Neural cell (in vitro differentiated cells): Measurements from ENCODE around the gene FSIP1. TPM values are rescaled to one million over a fixed set of nuclear protein-coding genes. Genes with fewer than 3 reads are reported as not detected.

Experiments
- H2AFZ ChIP-seq: fragments of 200-600, 300-800 bp; sonication (generic), shearing (Covaris generic); 2 replicates; pipeline ENCODE4 v1.6.0; 2014; ENCODE audit warnings: low read depth, mild to moderate bottlenecking, antibody characterized with exemption, low read length, moderate library complexity
- H3F3A ChIP-seq: fragments of 200-600 bp; shearing (Covaris generic); 2 replicates; pipeline ENCODE4 v1.6.1; 2016; ENCODE audit warnings: mild to moderate bottlenecking, moderate library complexity, mixed read lengths, antibody characterized with exemption, low read length; ENCODE audit not compliant: insufficient read depth, poor library complexity, severe bottlenecking
- H3K27ac ChIP-seq: fragments of 200-600, 300-800 bp; sonication (generic), shearing (Covaris generic); 2 replicates; pipeline ENCODE4 v1.5.1; 2014; ENCODE audit warnings: mild to moderate bottlenecking, low read length, moderate library complexity
- H3K27me3 ChIP-seq: fragments of 300-800, 200-600 bp; sonication (generic), shearing (Covaris generic); 2 replicates; pipeline ENCODE4 v1.6.0; 2014; ENCODE audit warnings: mild to moderate bottlenecking, low read depth, low read length, moderate library complexity; ENCODE audit not compliant: insufficient read depth
- H3K36me3 ChIP-seq: fragments of 300-800, 200-600 bp; sonication (generic), shearing (Covaris generic); 2 replicates; pipeline ENCODE4 v1.5.1; 2014; ENCODE audit warnings: mild to moderate bottlenecking, antibody characterized with exemption, low read length, moderate library complexity; ENCODE audit not compliant: insufficient read depth
- H3K4me2 ChIP-seq: fragments of 300-800, 200-600 bp; sonication (generic), shearing (Covaris generic); 2 replicates; pipeline ENCODE4 v1.6.0; 2014; ENCODE audit warnings: mild to moderate bottlenecking, low read length
- H3K4me3 ChIP-seq: fragments of 300-800, 200-600 bp; sonication (generic), shearing (Covaris generic); 2 replicates; pipeline ENCODE4 v1.5.1; 2014; ENCODE audit warnings: mild to moderate bottlenecking, low read length, moderate library complexity
- H3K79me2 ChIP-seq: fragments of 200-600 bp; shearing (Covaris generic); replicated peaks from 2 replicates; pipeline ENCODE4 v1.6.0; 2014; ENCODE audit warnings: mild to moderate bottlenecking, low read length, moderate library complexity; ENCODE audit not compliant: insufficient read depth
- H3K9ac ChIP-seq: fragments of 300-800, 200-600 bp; sonication (generic), shearing (Covaris generic); 2 replicates; pipeline ENCODE4 v1.6.1; 2016; ENCODE audit warnings: mild to moderate bottlenecking, low read length, mixed read lengths
- H3K9me2 ChIP-seq: fragments of 200-600 bp; shearing (Covaris generic); 2 replicates; pipeline ENCODE4 v1.6.1; 2016; ENCODE audit warnings: mild to moderate bottlenecking, low read length, mixed read lengths; ENCODE audit not compliant: insufficient read depth
- H3K9me3 ChIP-seq: fragments of 200-600, 300-800 bp; sonication (generic), shearing (Covaris generic); 2 replicates; pipeline ENCODE4 v1.6.1; 2016; ENCODE audit warnings: mild to moderate bottlenecking, mixed run types, low read length, moderate library complexity, mixed read lengths
- H4K20me1 ChIP-seq: fragments of 200-600 bp; shearing (Covaris generic); 2 replicates; pipeline ENCODE4 v1.6.1; 2016; ENCODE audit warnings: mild to moderate bottlenecking, mixed run types; ENCODE audit not compliant: insufficient read depth
- CTCF ChIP-seq: fragments of 450-650 bp; IDR thresholded peaks from 2 replicates; pipeline ENCODE4 v1.5.1; 2014; ENCODE audit warnings: antibody characterized with exemption, mild to moderate bottlenecking, moderate library complexity; ENCODE audit not compliant: poor library complexity, severe bottlenecking
- EP300 ChIP-seq: fragments of 450-650 bp; conservative IDR thresholded peaks from 2 replicates; pipeline ENCODE4 v1.6.1; 2014; ENCODE audit warnings: antibody characterized with exemption, mild to moderate bottlenecking, moderate library complexity; ENCODE audit not compliant: poor library complexity, severe bottlenecking
- EZH2 ChIP-seq: fragments of 200-600, 300-800 bp; shearing (Covaris generic), sonication (generic); IDR thresholded peaks from 2 replicates; pipeline ENCODE4 v1.6.1; 2014; ENCODE audit warnings: antibody characterized with exemption, low read length, borderline replicate concordance, mild to moderate bottlenecking; ENCODE audit not compliant: insufficient read depth, poor library complexity, severe bottlenecking
- MXI1 ChIP-seq: fragments of 450-650 bp; conservative IDR thresholded peaks from 2 replicates; pipeline ENCODE4 v1.6.1; 2014; ENCODE audit warnings: antibody characterized with exemption, mild to moderate bottlenecking; ENCODE audit not compliant: poor library complexity, severe bottlenecking
- POLR2AphosphoS5 ChIP-seq: IDR thresholded peaks from 2 replicates; pipeline ENCODE4 v1.6.1; 2012
- RAD21 ChIP-seq: fragments of 450-650 bp; conservative IDR thresholded peaks from 2 replicates; pipeline ENCODE4 v1.6.1; 2014; ENCODE audit warnings: antibody characterized with exemption, mild to moderate bottlenecking, moderate library complexity
- REST ChIP-seq: IDR thresholded peaks from 2 replicates; pipeline ENCODE4 v1.6.1; 2012; ENCODE audit warnings: borderline replicate concordance
- SMC3 ChIP-seq: fragments of 450-650 bp; conservative IDR thresholded peaks from 2 replicates; pipeline ENCODE4 v1.6.1; 2014; ENCODE audit warnings: antibody characterized with exemption, mild to moderate bottlenecking, moderate library complexity; ENCODE audit not compliant: poor library complexity
- TAF1 ChIP-seq: IDR thresholded peaks from 2 replicates; pipeline ENCODE4 v1.6.1; 2012; ENCODE audit warnings: low read depth
- polyA plus RNA-seq: library from polyadenylated mRNA; depleted of rRNA; stranded (reverse); fragments of >200 nt; gene quantifications from 2 replicates; pipeline ENCODE4 v1.2.3, GENCODE V29; 2014

Gene FSIP1
- polyA plus RNA-seq, 1 donor from 2014 or later, result 3.8 TPM

- H3K27ac ChIP-seq, result no peak overlapping the region
- H4K20me1 ChIP-seq, result no peaks in the 10 kb centered on the region
- no peak overlapping the region for H3K4me2 ChIP-seq
- no peaks in the 10 kb centered on the region for H3K9me3 ChIP-seq
- H3K27me3 ChIP-seq, result no peaks in the 10 kb centered on the region
- no peaks in the 10 kb centered on the region for H3F3A ChIP-seq
- H3K9ac ChIP-seq, result no peak overlapping the region
- no peak overlapping the region for H3K4me3 ChIP-seq
- H3K79me2 ChIP-seq, result no peaks in the 10 kb centered on the region
- no peak overlapping the region for H2AFZ ChIP-seq
- H3K9me2 ChIP-seq, result no peaks in the 10 kb centered on the region
- H3K36me3 ChIP-seq, result no peaks in the 10 kb centered on the region
- TF ChIP-seq SMC3, result no peak
- no peak for TF ChIP-seq POLR2AphosphoS5
- no peak for TF ChIP-seq MXI1
- TF ChIP-seq REST, result no peak
- TF ChIP-seq CTCF, result no peak
- no peak for TF ChIP-seq EZH2
- TF ChIP-seq EP300, result no peak
- TF ChIP-seq RAD21, result no peak
- TF ChIP-seq TAF1, result no peak
Observed at GRCh38 chr15:39621976-39622375, 160.7 kb downstream of the FSIP1 start.

GRCh38 chr15:39621210-39621609, 161.4 kb downstream of the FSIP1 start:
- Histone ChIP-seq H3K36me3 (no peaks in the 10 kb centered on the region), H3K79me2 (no peaks in the 10 kb centered on the region), H2AFZ (no peak overlapping the region), H3F3A (no peaks in the 10 kb centered on the region), H3K4me3 (no peak overlapping the region), H3K9me3 (no peaks in the 10 kb centered on the region), H4K20me1 (no peaks in the 10 kb centered on the region), H3K9me2 (no peaks in the 10 kb centered on the region), H3K27ac (no peak overlapping the region), H3K9ac (no peak overlapping the region), H3K27me3 (no peaks in the 10 kb centered on the region), H3K4me2 (no peak overlapping the region)
- TF ChIP-seq RAD21 (no peak), MXI1 (no peak), TAF1 (no peak), SMC3 (no peak), REST (no peak), EP300 (no peak), POLR2AphosphoS5 (no peak), EZH2 (no peak)
